ENCODE data around the gene LMBR1L.

The LMBR1L gene

GRCh38 chr12:49098703-49099102 lies 11.9 kb downstream of the LMBR1L start:
- intact Hi-C loops (cut with DNase I; ENCODE audit: low total_unique reads): no loop called here
- Histone ChIP-seq H3K4me3 (no peak overlapping the region), H3K27ac (no peak overlapping the region), H3K36me3 (peaks cover 72 to 78% (median 72%) of the 10 kb centered on the region in 3 donors), H3K27me3 (peaks cover 0 to 14% of the 10 kb centered on the region in 2 donors), H3K9me3 (no peaks in the 10 kb centered on the region), H3K4me1 (peaks cover 0 to 17% (median 14%) of the 10 kb centered on the region in 4 donors)
- no peak for DNase-seq
- TF ChIP-seq CTCF (IDR thresholded peaks at IDR 0.05): no peak

GRCh38 chr12:49098035-49098451 lies 12.6 kb downstream of the LMBR1L start:
- TF ChIP-seq CTCF (IDR thresholded peaks at IDR 0.05): peak; percentile 60 to 75
- intact Hi-C loops (cut with DNase I; ENCODE audit: low total_unique reads): no loop called here
- peaks cover 65 to 72% (median 65%) of the 10 kb centered on the region in 3 donors for H3K36me3 ChIP-seq

GRCh38 chr12:49097381-49097780 lies 13.3 kb downstream of the LMBR1L start:
- Histone ChIP-seq H3K4me1 (peaks cover 0 to 23% (median 20%) of the 10 kb centered on the region in 4 donors), H3K36me3 (peaks cover 59 to 65% (median 59%) of the 10 kb centered on the region in 3 donors), H3K4me3 (no peak overlapping the region), H3K27ac (no peak overlapping the region), H3K9me3 (no peaks in the 10 kb centered on the region), H3K27me3 (peaks cover 0 to 25% of the 10 kb centered on the region in 2 donors)
- TF ChIP-seq CTCF (IDR thresholded peaks at IDR 0.05): no peak
- intact Hi-C loops (cut with DNase I; ENCODE audit: low total_unique reads): no loop called here
- no peak for DNase-seq

More at GRCh38 chr12:49098035-49098451, 12.6 kb downstream of the LMBR1L start:
- peak in 1 of 2 donors; percentile 48 for DNase-seq
- H3K9me3 ChIP-seq: no peaks in the 10 kb centered on the region
- peaks cover 0 to 20% (median 17%) of the 10 kb centered on the region in 4 donors for H3K4me1 ChIP-seq
- no peak overlapping the region for H3K4me3 ChIP-seq
- no peak overlapping the region for H3K27ac ChIP-seq
- H3K27me3 ChIP-seq: peaks cover 0 to 19% of the 10 kb centered on the region in 2 donors

- peaks cover 0 to 49% of the 10 kb centered on the region in 2 donors for H3K27me3 ChIP-seq
- H3K9me3 ChIP-seq: no peaks in the 10 kb centered on the region
- no peak overlapping the region for H3K27ac ChIP-seq
- peaks cover 34 to 41% (median 35%) of the 10 kb centered on the region in 3 donors for H3K36me3 ChIP-seq
- H3K4me3 ChIP-seq: peak overlapping the region in 1 of 2 donors; percentile 27
- intact Hi-C loops (cut with DNase I; ENCODE audit: low total_unique reads): no loop called here
- peaks cover 0 to 42% (median 38%) of the 10 kb centered on the region in 4 donors for H3K4me1 ChIP-seq
- no peak for DNase-seq
- TF ChIP-seq CTCF (IDR thresholded peaks at IDR 0.05): no peak
These were observed 15.7 kb downstream of the LMBR1L start for GRCh38 chr12:49094975-49095365.

GRCh38 chr12:49094160-49094974 lies 16.3 kb downstream of the LMBR1L start, which contains the start of gene DHH:
TSS of gene DHH (minus strand) at chr12:49094801. CDS start at chr12:49094512, 289 bp downstream.
- Histone ChIP-seq H3K4me3 (peak within 1 kb of the TSS; percentile 23 to 27), H3K36me3 (peaks cover 28 to 35% (median 29%) of the 10 kb centered on the region in 3 donors), H3K4me1 (peaks cover 0 to 48% (median 44%) of the 10 kb centered on the region in 4 donors), H3K27ac (no peak within 1 kb of the TSS), H3K9me3 (no peaks in the 10 kb centered on the region), H3K27me3 (peaks cover 0 to 55% of the 10 kb centered on the region in 2 donors)
- peak; percentile 49 to 74 for DNase-seq
- TF ChIP-seq CTCF (IDR thresholded peaks at IDR 0.05): no peak
- intact Hi-C loops (cut with DNase I; ENCODE audit: low total_unique reads): no loop called here
